HG03095 (cell line): ENCODE data around the gene TIPIN.
"Not testable (repeated sequence)": the region's sequence is repeated elsewhere in the genome, so short reads cannot be mapped to it uniquely, and the experiment has no call there.

Experiments
- ATAC-seq: cut with Tn5 transposase; IDR thresholded peaks from one replicate; pipeline ENCODE4 v1.9.1; 2021; ENCODE audit warnings: moderate library complexity; ENCODE audit not compliant: unreplicated experiment

Gene TIPIN

DNA sequence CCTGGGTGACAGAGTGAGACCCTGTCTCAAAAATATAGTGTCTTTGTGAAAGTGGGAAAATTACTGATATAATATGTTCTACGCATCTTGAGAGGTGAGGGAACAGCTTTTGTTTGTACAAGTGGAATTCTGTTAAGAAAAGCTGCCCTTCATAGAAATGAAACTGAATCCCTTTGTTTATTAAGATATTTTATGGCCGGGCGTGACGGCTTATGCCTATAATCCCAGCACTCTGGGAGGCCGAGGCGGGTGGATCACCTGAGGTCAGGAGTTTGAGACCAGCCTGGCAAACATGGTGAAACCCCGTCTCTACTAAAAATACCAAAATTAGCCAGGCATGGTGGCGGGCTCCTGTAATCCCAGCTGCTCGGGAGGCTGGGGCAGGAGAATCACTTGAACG, 52.1 kb downstream of the TIPIN start:
- ATAC-seq = not testable (repeated sequence)

DNA sequence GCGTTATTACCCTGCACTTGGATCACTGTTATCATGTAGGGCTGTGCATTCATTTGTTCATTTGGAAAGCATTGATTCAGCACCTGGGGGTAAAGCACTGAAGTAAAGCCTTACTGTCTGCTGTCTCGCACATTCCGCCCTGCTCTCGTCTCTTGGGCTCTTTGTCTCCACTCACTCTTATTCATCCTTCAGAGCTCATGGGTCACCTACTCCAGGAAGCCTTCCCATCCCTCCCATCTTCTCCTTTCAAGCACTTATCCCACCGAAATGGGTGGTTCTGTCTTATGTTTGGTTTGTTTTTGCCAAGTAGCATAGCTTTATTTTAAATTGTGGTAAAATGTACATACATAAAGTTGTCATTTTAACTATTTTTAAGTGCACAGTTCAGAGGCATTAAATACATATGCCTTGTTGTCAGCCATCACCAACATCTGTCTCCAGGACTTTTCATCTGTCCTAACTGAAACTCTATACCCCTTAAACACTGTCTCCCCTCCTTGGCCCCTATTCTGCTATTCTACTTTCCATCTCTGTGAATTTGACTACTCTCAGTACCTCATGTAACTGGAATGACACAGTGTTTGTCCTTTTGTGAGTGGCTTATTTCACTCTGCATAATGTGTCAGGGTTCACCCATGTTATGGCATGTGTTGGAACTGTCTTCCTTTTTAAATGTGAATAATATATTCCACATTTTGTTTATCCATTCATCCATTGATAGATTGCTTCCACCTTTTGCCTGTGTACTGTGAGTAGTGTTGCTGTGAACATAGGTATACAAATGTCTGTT, 53.8 kb downstream of the TIPIN start:
- no peak for ATAC-seq

DNA sequence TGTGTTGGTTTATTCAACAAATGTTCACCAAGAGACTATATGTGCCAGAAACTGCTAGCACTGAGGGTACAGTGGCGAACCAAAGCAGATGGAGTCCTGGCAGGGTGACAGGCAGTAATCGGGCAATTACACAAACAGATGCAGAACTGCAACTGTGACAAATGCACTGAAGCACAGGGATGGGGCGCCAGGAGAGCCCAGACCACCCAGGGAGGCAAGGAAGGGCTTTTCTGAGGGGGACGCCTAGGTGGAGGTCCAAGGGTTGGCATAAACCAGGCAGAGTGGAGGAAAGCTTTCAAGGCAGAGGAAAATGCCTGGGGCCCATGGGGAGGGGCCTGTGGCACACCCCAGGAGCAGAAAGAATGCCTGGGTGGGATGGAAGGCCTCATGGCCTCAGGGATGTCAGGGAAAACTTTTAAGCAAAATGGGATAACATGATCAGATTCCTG, 57.7 kb downstream of the TIPIN start:
- ATAC-seq = no peak

DNA sequence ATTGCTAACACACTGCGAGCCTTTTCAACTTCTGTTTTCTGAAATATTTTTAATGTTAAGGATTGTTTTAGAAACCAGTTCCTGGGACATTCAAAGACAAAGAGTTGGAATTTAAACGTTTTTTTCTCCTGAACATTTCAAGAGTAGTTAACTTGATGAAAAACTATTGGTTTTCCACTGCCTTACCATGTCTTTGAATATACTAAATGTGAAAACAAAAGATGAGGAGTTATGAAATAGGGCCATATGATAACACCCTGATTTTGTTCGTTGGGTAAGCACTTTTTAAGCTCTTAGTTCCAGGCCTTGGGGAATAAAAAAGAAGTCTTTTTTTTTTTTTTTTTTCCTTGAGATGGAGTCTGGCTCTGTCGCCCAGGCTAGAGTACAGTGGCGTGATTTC, 60.3 kb downstream of the TIPIN start:
- no peak for ATAC-seq

DNA sequence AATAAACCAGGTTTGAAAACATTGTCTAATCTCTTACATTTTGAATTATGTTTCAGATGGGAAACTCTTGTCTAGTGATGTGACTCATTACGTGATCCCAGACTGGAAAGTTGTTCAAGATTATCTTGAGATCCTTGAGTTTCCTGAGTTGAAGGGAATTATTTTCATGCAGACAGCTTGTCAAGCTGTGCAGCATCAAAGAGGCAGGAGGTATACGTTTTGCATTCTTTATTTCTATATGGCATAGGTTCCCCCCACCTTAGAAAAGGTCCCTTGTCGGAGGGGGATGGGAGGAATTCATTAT, 61.6 kb downstream of the TIPIN start:
- ATAC-seq = no peak

DNA sequence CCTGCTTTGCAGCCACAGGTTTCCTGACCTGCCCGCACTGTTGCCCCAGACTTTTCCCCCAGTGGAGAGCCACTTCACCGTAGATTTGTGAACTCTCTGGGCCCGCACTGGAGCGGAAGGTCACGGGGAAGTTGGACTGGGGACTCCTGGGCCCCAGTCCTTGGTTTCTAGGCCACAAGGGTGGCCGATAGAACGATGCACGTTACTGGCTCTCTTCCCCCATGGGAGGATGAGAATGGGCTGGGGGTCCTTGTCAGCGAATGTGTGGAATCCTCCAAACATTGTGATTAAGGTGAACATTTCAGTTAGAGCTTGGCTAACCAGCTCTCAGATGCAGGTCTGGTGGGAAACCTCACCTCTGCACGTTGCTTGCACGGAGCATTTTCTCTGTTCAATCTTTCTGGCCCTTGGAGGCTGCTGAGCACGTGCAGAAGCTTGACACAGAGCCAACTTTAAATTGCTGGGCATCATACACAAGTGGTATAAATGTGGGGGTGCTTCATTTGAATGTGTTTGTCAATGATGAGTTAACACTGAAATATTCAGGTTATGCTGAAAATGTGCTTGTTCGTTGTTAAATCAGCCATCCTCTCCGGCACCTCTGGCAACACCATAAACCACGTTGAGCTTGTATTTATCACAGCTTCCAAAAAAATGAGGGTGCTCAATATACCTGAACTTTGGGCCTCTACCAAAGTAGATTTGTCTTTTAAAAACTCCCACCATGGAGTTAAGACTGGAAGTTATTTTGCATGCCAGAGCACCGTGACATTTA, 62.1 kb downstream of the TIPIN start:
- ATAC-seq = peak; percentile 12

DNA sequence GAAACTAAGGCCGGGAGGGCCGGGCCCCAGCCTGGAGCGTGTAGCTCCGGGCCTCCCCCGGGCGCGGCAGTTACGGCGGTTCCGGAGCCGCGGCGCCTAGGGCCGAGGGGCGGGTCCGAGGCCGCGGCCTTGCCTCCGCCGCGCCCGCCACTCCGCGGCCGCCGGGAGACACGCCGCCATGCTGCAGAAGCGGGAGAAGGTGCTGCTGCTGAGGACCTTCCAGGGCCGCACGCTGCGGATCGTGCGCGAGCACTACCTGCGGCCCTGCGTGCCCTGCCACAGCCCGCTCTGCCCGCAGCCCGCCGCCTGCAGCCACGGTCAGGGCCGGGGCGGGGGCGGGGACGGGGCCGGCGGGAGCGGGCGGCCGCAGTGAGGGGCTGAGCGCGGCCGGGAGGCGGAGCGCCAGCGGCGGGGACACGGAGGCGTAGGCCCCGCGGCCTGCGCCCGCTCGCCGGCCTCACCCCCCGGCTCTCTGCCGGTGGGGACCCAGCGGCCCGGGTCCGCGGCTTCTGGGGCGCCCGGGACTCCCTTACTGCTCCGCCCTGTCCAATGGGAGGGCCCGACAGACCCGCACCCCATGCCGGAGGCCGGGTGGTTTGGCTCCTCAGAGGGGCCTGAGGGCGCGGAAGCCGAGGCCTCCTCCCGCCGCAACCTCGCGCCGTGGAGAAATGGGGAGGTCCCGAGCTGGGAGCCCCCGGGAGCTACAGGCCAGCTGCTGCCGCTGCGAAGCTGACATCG, 62.9 kb downstream of the TIPIN start, which contains the start of gene DIS3L:
TSS of gene DIS3L (plus strand) at position 150 of the 738 bp plus-strand sequence. CDS start at position 179, 29 bp downstream.
- ATAC-seq = peak; percentile 55

DNA sequence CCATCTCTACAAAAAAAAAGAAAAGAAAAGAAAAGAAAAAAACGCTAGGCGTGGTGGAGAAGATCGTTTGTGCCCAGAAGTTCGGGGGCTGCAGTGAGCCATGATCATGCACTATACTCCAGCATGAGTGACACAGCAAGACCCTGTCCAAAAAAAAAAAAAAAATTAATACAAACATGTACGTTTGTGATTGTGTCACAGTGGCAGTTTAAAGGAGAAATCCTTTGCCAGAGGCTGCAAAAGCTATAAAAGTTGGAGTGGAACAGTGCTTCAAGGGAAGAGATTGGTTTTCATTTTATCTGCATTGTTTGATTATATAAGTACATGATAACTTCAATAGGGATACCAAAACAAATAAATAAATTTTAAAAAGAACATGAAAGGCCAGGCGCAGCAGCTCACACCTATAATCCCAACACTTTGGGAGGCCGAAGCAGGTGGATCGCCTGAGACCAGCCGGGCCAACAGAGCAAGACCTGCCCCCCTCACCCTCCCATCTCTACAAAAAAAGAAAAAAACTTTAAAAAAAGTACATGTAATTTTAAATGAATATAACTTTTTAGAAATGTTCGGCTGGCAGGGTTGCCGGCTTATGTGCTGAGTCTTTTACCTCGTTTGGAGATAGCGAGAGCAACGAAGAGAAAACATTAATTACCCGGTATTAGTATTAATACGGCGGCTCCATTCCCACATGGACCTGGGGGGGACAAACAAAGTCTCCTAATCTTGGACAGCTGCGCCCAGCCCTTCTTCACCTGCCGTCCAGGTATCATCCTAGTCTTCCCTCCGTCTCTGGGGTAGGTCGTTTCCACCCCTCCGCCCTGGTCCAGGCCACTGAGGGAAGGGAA, 63.7 kb downstream of the TIPIN start:
- no peak for ATAC-seq

DNA sequence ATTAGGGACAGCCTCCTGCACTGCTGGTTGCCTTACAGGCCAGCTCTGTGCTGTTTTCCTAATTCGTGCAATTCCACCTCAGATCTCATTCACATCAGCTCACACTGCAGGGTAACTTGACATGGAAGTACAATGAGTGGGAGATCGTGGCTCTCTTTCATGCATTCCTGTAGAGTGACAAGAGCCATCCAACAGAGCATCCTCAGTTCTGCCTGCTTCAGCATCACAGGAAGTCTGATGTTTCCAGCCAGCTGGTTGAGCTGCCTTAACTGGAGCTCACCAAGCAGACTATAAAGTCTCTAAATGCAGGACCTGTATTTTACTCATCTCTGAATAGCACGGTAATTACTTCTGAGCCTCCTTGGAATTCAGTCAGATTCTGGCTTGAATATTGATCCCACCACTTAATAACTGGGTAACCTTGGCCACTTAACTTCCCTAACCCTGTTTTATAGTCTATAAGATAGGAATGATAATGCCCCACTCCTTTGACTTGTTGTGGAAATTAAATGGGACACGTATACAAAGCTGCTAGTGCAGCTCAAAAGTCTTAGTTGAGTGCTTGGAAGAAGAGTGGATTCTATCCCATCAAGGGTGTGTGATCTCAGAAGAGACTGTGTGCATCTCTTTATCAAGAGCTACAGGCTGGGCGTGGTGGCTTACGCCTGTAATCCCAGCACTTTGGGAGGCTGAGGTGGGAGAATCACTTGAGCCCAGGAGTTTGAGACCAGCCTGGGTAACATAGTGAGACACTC, 64.5 kb downstream of the TIPIN start:
- ATAC-seq = no peak

DNA sequence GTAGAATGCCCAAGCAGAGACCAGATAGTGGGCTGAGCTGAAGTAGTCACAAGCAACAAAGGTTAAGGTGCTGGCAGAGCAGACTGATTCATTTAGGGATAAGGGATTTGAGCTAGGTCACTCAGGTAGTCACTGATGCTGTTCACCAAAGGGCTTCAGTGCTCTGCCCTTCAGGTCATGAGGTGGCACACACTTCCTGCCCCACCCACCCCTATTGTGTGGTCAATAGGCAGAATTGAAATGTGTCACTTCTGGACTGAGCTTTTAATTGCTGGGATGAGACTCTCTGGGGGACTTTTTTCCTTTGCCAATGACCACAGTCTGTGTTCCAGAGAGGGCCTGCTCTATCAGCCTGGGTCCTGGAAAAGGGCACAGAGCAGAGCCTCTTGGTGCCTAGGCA, 66.0 kb downstream of the TIPIN start:
- no peak for ATAC-seq

DNA sequence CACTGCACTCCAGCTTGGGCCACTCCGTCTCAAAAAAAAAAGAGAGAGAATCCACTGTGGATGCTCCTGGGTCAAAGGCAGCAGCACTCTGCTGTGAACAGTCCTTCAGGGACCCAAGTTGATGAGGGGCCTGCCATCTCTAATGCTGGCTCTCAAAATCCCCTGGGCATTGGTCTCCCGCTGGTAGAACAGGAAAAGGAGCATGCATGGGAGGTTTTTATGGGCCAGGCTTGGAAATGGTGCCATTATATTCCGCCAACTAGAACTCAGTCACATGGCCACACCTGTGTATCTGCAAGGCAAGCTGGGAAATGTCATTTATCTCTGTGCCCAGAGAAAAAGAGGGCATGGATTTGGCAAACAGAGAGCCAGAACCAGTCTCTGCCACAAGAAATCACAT, 66.5 kb downstream of the TIPIN start:
- no peak for ATAC-seq

DNA sequence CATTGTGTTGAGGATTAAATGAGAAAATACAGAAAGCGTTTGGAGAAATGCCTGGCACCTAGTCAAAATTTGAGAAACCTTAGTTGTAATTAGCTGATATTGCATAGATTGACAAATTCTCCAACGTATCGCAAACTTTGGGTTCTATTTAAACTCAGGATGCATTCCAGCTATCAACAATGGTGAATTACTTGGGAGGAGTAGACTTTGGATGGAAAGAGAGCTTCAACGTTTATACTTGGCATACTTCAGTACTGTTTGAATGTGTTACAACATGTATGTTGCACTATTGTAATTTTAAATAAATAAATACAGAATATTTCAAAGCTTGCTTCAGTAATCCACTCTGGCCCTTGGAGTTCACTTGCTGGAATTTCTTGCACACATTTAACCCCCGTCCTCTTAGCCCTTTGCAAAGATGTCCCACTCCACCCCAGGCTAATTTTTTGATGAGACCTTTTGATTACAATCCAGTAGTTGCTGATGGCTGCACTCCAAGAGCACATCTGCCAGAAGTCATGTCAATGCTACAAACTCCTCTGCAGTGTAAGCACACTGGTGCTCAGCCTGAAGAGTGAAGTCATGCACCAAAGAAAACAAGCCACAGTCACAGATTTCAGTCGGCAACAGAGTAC, 67.8 kb downstream of the TIPIN start:
- ATAC-seq = no peak

DNA sequence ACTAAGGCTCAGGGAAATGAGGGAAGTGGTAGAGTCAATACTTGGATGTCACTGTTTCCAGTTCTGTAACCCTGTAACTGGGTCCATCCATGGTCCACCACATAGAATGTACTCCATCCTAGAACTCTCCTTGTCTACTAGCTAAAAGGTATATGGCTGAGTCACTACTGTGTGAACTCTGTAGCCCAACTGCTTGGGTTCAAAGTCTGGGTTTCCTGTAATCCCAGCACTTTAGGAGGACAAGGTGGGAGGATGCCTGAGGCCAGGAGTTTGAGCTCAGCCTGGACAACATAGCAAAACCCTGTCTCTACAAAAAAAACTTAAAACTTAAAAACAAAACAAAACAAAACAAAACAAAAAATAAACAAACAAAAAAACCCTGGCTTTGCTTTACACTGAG, 68.4 kb downstream of the TIPIN start:
- no peak for ATAC-seq

DNA sequence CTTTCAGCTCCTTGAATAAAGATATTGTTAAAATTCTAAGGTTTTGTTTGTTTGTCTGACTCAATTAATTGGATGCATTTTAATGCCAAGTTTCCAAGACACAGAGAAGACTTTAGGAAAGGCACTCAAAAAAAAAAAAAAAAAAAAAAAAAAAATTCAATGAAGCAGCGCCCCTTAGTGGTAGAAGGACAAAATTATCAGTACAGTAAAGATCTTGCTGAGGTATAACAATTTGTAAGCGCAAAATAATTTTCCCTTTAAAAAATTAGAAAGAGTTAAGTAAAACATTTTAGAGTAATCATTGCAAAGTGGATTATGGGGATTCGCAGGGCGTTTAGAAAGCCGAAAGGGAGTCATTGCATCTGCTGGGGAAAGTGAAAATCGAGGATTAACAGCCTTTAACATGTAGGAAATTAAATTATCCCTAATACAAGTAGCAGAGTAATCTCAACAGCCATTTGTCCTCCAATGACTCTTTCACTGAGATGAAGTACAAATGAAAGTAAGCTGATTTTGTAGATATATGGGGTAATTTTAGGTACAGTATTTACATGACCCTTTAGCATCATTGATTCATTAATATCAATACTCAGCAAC, 68.9 kb downstream of the TIPIN start:
- no peak for ATAC-seq
